ELR (cell line): ENCODE measurements around the gene SNX11.

Source experiments
- DNase-seq: peaks from one replicate; pipeline ENCODE4 v3.0.0-alpha.2; 2015; ENCODE audit warnings: low read depth

The SNX11 gene

DNA sequence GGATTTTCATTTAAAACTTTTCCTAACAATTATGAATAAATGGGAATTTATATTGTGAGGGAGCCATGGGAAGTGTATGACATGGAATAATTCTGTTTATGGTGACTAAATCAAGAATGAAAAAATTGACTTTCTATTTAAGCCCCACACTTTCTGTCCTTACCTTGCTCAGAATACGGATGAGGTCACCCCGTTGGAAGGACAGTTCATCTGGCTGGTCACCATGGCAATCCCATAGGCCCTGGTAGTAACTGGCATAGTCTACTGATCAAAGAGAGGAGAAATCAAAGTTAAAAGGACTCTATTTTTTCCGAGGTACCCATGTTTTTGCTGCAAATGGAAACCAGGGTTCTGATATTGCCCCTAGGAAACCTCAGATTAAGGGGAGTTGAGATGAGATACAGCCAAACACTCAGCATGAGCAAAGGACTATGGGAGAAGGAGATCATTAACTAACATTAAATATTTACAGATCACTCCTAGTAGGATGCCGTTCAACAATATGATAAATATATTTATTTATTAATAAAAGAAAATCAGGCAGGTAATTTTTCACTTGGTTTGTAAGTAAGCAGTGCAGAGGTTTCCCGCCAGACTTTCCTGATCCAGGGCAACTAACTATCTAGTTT lies 54.9 kb downstream of the SNX11 start:
- DNase-seq, result no peak

DNA sequence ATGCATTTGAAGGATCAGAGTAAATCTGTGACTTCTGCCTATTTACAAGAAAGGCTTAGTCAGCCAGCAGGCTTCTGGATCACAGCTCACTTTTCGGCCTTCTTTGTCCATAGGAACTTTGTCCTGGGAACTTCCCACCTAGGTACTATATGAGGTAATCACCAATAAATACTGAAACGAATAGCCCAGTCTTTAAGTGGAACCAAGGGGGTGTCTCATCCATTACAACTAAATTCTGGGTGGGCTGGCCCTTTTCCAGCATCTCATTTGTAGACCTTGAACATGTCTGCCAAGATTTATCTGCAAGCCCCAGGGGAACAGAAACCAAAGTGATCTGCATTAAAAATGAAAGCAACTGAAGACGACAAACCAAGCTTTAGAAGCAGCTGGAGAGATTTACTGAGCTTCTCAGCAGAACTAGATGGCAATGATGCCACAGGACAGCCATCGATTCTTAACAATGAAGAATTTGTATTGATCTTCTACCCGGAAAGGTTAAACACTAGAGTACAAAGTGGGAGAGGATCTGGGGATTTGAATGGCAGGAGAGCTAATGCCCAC lies 55.5 kb downstream of the SNX11 start:
- peak; percentile 25 for DNase-seq

DNA sequence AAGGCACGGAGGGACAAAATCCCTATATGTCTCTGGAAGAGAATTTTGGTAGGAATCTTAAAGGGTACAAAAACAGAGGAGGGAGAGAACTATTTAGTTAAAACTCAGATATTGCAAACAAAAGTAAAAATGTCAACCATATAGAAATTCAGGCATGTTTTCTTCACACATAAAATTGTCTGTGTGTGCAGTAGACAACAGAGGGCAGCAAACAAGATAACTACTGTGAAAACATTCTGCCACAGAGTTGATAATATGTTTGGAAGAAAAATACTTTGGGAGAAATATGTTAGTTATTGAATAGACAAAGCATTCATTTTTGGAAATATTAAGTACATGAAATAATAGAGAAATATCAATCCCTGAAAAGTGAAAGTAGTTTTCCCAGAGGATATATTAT lies 56.2 kb downstream of the SNX11 start:
- DNase-seq, result peak; percentile 17

DNA sequence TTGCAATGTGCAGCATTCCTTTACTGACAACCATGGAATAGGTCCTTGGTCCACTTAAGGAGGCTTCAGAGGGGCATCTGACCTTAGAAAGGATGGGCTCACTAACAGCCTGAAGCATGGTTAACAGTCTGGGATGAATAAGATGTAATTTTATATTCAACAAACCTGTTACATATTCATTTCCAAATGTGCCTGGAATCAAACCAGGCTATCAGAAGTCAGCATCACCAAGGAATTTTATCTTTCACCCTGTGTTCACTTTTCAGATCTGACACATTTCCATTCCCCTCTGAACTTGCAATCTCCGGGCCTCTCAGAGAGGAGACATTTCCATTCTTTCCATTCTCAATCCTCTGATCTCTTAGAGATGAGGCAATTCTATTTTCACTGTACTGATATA lies 62.4 kb downstream of the SNX11 start:
- no peak for DNase-seq
